ENCODE results near the gene GVQW3. TPM values are rescaled to one million over a fixed set of nuclear protein-coding genes. Genes with fewer than 3 reads are reported as not detected.

Gene GVQW3
- total and polyA plus RNA-seq, 8 donors = 1.8 to 9.1 (median 3.6) TPM

DNA sequence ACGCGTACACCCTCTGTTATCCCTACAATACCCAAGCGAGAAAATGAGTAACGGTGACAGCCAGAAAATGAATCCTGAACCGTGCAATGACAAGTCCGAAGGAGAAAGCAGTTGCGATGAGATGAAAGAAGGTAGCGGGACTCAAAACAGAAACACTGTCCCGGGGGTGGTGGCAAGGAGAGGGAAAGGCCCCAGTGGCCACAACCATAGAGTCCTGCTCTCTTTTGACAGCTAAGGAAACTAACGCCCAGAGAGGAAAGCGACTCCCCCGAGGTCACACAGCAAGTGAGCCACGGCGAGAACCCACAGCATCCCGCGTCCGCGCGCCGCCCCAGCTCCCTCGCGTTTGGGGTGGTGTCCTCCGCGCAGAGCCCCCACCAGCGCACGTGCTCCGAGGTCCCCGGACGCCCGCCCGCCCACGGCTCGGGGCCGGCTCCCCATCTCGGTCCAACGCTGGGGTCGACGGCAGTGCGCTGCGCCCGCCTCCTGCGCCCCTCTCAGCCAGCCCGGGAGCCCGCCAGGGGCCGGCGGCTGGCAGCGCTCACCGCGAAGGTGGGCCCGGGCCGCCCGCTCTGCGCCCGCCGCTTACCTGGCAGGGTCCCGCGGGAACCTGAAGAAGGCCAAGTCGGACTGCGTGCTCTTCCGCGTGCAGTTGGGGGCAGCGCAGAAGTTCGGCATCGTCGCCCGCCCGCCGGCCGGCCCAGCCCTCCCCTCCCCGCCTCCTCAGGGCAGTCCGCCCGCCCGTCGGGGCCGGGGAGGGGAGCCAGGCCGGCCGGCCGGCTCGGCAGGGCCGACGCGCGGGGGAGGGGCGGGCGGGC lies 755 bp upstream of the GVQW3 start:
- peak in 3 of 6 donors; percentile 40 to 79 (median 57) for DNase-seq
- H3K27ac ChIP-seq = peak overlapping the region; percentile 77 to 90 (median 87)
- FAIRE-seq = no peak
- ATAC-seq = peak in 3 of 4 donors; percentile 0 to 1 (median 0)
- no peaks in the 10 kb centered on the region for H3K9me3 ChIP-seq
- H3K27me3 ChIP-seq = no peaks in the 10 kb centered on the region
- no peaks in the 10 kb centered on the region for H3K36me3 ChIP-seq
- 0% methylated on average over 58 to 85 of the region's 85 CpGs for WGBS, 2 donors
- TF ChIP-seq, protein P1, sequence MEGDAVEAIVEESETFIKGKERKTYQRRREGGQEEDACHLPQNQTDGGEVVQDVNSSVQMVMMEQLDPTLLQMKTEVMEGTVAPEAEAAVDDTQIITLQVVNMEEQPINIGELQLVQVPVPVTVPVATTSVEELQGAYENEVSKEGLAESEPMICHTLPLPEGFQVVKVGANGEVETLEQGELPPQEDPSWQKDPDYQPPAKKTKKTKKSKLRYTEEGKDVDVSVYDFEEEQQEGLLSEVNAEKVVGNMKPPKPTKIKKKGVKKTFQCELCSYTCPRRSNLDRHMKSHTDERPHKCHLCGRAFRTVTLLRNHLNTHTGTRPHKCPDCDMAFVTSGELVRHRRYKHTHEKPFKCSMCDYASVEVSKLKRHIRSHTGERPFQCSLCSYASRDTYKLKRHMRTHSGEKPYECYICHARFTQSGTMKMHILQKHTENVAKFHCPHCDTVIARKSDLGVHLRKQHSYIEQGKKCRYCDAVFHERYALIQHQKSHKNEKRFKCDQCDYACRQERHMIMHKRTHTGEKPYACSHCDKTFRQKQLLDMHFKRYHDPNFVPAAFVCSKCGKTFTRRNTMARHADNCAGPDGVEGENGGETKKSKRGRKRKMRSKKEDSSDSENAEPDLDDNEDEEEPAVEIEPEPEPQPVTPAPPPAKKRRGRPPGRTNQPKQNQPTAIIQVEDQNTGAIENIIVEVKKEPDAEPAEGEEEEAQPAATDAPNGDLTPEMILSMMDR (IDR thresholded peaks at IDR 0.05) = no peak
- intact Hi-C loops (cut with DNase I) = no loop called here
- H3K4me1 ChIP-seq = peaks cover 6 to 62% (median 49%) of the 10 kb centered on the region in 3 donors
- peak overlapping the region; percentile 92 to 97 (median 94) for H3K4me3 ChIP-seq

GRCh38 chr11:76382209-76382608 lies 1.1 kb downstream of the GVQW3 start:
- no peak for DNase-seq
- H3K27ac ChIP-seq = peak overlapping the region in 2 of 4 donors; percentile 78 to 89
- no peaks in the 10 kb centered on the region for H3K27me3 ChIP-seq
- no peaks in the 10 kb centered on the region for H3K36me3 ChIP-seq
- H3K4me3 ChIP-seq = peak overlapping the region; percentile 3 to 97 (median 70)
- ATAC-seq = peak in 1 of 4 donors; percentile 1
- TF ChIP-seq, protein P1 (IDR thresholded peaks at IDR 0.05) = no peak
- no peaks in the 10 kb centered on the region for H3K9me3 ChIP-seq
- intact Hi-C loops (cut with DNase I) = no loop called here
- H3K4me1 ChIP-seq = peaks cover 5 to 60% (median 40%) of the 10 kb centered on the region in 3 donors
- FAIRE-seq = no peak
- 23 to 27% methylated on average over 6 of the region's 6 CpGs for WGBS, 2 donors

GRCh38 chr11:76385903-76386302 lies 4.8 kb downstream of the GVQW3 start:
- peaks cover 23 to 70% (median 45%) of the 10 kb centered on the region in 3 donors for H3K4me1 ChIP-seq
- TF ChIP-seq, protein P1 (IDR thresholded peaks at IDR 0.05) = no peak
- H3K4me3 ChIP-seq = no peak overlapping the region
- no peaks in the 10 kb centered on the region for H3K27me3 ChIP-seq
- ATAC-seq = peak; percentile 50 to 66 (median 62)
- 23 to 27% methylated on average over 5 of the region's 5 CpGs for WGBS, 2 donors
- intact Hi-C loops (cut with DNase I) = no loop called here
- no peaks in the 10 kb centered on the region for H3K9me3 ChIP-seq
- FAIRE-seq = no peak
- H3K36me3 ChIP-seq = no peaks in the 10 kb centered on the region
- DNase-seq = peak in 4 of 6 donors; percentile 77 to 91 (median 86)
- H3K27ac ChIP-seq = peak overlapping the region; percentile 56 to 89 (median 70)

DNA sequence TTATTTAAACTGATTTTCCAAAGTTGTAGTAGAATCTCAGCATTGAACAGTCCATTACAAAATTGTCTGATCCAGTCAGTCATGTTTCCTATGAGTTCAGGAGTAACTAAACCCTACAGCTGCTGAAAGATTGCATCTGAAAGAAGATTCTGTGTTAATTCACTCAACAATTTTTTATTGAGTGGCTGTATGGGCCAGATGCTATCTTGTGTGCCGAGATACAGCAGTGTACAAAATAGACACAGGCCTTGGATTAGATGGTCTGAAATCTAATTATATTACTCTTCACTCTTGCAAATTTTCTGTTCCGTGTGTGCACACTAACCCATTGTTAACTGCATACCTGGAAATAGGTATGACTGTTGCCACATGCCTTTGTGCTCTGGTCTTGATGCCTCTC lies 7.3 kb downstream of the GVQW3 start:
- H3K4me1 ChIP-seq = peaks cover 38 to 76% (median 63%) of the 10 kb centered on the region in 3 donors
- 22 to 38% methylated on average over 2 of the region's 2 CpGs for WGBS, 2 donors
- TF ChIP-seq, protein P1 (IDR thresholded peaks at IDR 0.05) = no peak
- ATAC-seq = no peak
- H3K9me3 ChIP-seq = no peaks in the 10 kb centered on the region
- FAIRE-seq = no peak
- DNase-seq = no peak
- intact Hi-C loops (cut with DNase I) = no loop called here
- H3K4me3 ChIP-seq = no peak overlapping the region
- no peaks in the 10 kb centered on the region for H3K36me3 ChIP-seq
- no peaks in the 10 kb centered on the region for H3K27me3 ChIP-seq
- H3K27ac ChIP-seq = peak overlapping the region in 1 of 4 donors; percentile 5

GRCh38 chr11:76391021-76391420 lies 9.9 kb downstream of the GVQW3 start:
- H3K4me3 ChIP-seq = peak overlapping the region in 1 of 4 donors; percentile 15
- FAIRE-seq = no peak
- 8 to 12% methylated on average over 6 of the region's 6 CpGs for WGBS, 2 donors
- peaks cover 38 to 55% (median 46%) of the 10 kb centered on the region in 3 donors for H3K4me1 ChIP-seq
- peak; percentile 89 to 91 (median 90) for ATAC-seq
- TF ChIP-seq, protein P1 (IDR thresholded peaks at IDR 0.05) = no peak
- no peaks in the 10 kb centered on the region for H3K9me3 ChIP-seq
- H3K36me3 ChIP-seq = no peaks in the 10 kb centered on the region
- H3K27me3 ChIP-seq = no peaks in the 10 kb centered on the region
- DNase-seq = peak in 4 of 6 donors; percentile 67 to 80 (median 77)
- H3K27ac ChIP-seq = peak overlapping the region; percentile 40 to 89 (median 74)
- intact Hi-C loops (cut with DNase I) = no loop called here

Measured in pancreas (tissue), 10 donors.